H9 (cell line): Measurements from ENCODE around the gene MAP3K5. TPM values are rescaled to one million over a fixed set of nuclear protein-coding genes. Genes with fewer than 3 reads are reported as not detected.

Experiments
- DNase-seq: peaks from one replicate; pipeline ENCODE4 v3.0.0-alpha.2; 2017
- H2AFZ ChIP-seq: one replicate; pipeline ENCODE4 v1.6.1; 2013; ENCODE audit warnings: mild to moderate bottlenecking, low read length, control low read depth, moderate library complexity
- H2AK5ac ChIP-seq: 2 replicates; pipeline ENCODE4 v1.6.1; 2013; ENCODE audit warnings: low read length, control low read depth, mixed read lengths; ENCODE audit not compliant: insufficient read length
- H2BK120ac ChIP-seq: one replicate; pipeline ENCODE4 v1.6.1; 2013; ENCODE audit warnings: low read depth, mild to moderate bottlenecking, low read length, control low read depth, inconsistent platforms; ENCODE audit not compliant: poor library complexity, severe bottlenecking
- H2BK12ac ChIP-seq: 2 replicates; pipeline ENCODE4 v1.6.1; 2013; ENCODE audit warnings: low read length, control low read depth, mixed read lengths, low read depth; ENCODE audit not compliant: insufficient read length
- H2BK15ac ChIP-seq: 2 replicates; pipeline ENCODE4 v1.6.1; 2013; ENCODE audit warnings: low read depth, low read length, control low read depth
- H2BK20ac ChIP-seq: one replicate; pipeline ENCODE4 v1.6.1; 2013; ENCODE audit warnings: low read depth, mild to moderate bottlenecking, low read length, control low read depth, inconsistent platforms; ENCODE audit not compliant: poor library complexity, severe bottlenecking
- H2BK5ac ChIP-seq: 2 replicates; pipeline ENCODE4 v1.6.1; 2013; ENCODE audit warnings: low read length, control low read depth, mixed read lengths; ENCODE audit not compliant: insufficient read length
- H3K14ac ChIP-seq: 2 replicates; pipeline ENCODE4 v1.6.1; 2013; ENCODE audit warnings: low read length, control low read depth; ENCODE audit not compliant: insufficient read depth
- H3K18ac ChIP-seq: 2 replicates; pipeline ENCODE4 v1.6.1; 2013; ENCODE audit warnings: low read depth, mild to moderate bottlenecking, mixed read lengths, low read length, control low read depth; ENCODE audit not compliant: insufficient read length
- H3K23ac ChIP-seq: 2 replicates; pipeline ENCODE4 v1.6.1; 2013; ENCODE audit warnings: low read length, control low read depth, mixed read lengths, low read depth; ENCODE audit not compliant: insufficient read length
- H3K23me2 ChIP-seq: 2 replicates; pipeline ENCODE4 v1.6.1; 2013; ENCODE audit warnings: low read depth, mild to moderate bottlenecking, mixed read lengths, low read length, control low read depth; ENCODE audit not compliant: insufficient read length, poor library complexity, severe bottlenecking
- H3K27ac ChIP-seq: 2 replicates; pipeline ENCODE4 v1.5.1; 2013; ENCODE audit warnings: low read length, control low read depth, mixed read lengths, low read depth; ENCODE audit not compliant: insufficient read length
- H3K27me3 ChIP-seq: 2 replicates; pipeline ENCODE4 v1.6.1; 2013; ENCODE audit warnings: low read length, control low read depth, inconsistent platforms; ENCODE audit not compliant: insufficient read depth
- H3K4ac ChIP-seq: 2 replicates; pipeline ENCODE4 v1.6.1; 2013; ENCODE audit warnings: low read depth, mild to moderate bottlenecking, control low read depth, inconsistent platforms, low read length, moderate library complexity
- H3K4me1 ChIP-seq: 2 replicates; pipeline ENCODE4 v1.6.1; 2013; ENCODE audit warnings: low read length, control low read depth, inconsistent platforms; ENCODE audit not compliant: insufficient read depth
- H3K4me2 ChIP-seq: 2 replicates; pipeline ENCODE4 v1.6.1; 2013; ENCODE audit warnings: low read length, control low read depth, mixed read lengths; ENCODE audit not compliant: insufficient read length, insufficient read depth
- H3K56ac ChIP-seq: 2 replicates; pipeline ENCODE4 v1.6.1; 2013; ENCODE audit warnings: low read depth, mild to moderate bottlenecking, mixed read lengths, low read length, control low read depth; ENCODE audit not compliant: insufficient read length
- H3K79me1 ChIP-seq: 2 replicates; pipeline ENCODE4 v1.6.1; 2013; ENCODE audit warnings: low read depth, mild to moderate bottlenecking, moderate library complexity, low read length, control low read depth, inconsistent platforms; ENCODE audit not compliant: insufficient read depth, poor library complexity, severe bottlenecking
- H3K79me2 ChIP-seq: 2 replicates; pipeline ENCODE4 v1.6.1; 2013; ENCODE audit warnings: low read length, control low read depth, inconsistent platforms; ENCODE audit not compliant: insufficient read depth
- H3K9ac ChIP-seq: 2 replicates; pipeline ENCODE4 v1.6.1; 2013; ENCODE audit warnings: low read length, control low read depth, mixed read lengths; ENCODE audit not compliant: insufficient read length; ENCODE audit errors: extremely low read depth
- H3K9me3 ChIP-seq: one replicate; pipeline ENCODE4 v1.6.1; 2013; ENCODE audit warnings: low read depth, low read length, inconsistent platforms; ENCODE audit not compliant: control insufficient read depth
- H3T11ph ChIP-seq: one replicate; pipeline ENCODE4 v1.6.1; 2013; ENCODE audit warnings: mild to moderate bottlenecking, low read length, control low read depth, inconsistent platforms
- H4K20me1 ChIP-seq: one replicate; pipeline ENCODE4 v1.6.1; 2013; ENCODE audit not compliant: control insufficient read depth, insufficient read length, insufficient read depth
- H4K5ac ChIP-seq: 2 replicates; pipeline ENCODE4 v1.6.1; 2013; ENCODE audit warnings: low read depth, mild to moderate bottlenecking, mixed read lengths, low read length, control low read depth; ENCODE audit not compliant: insufficient read length
- H4K8ac ChIP-seq: replicated peaks from 2 replicates; pipeline ENCODE4 v1.6.1; 2013; ENCODE audit warnings: low read length, control low read depth, mixed read lengths, low read depth; ENCODE audit not compliant: insufficient read length
- H4K91ac ChIP-seq: 2 replicates; pipeline ENCODE4 v1.6.1; 2013; ENCODE audit warnings: low read depth, mild to moderate bottlenecking, moderate library complexity, mixed read lengths, low read length, control low read depth; ENCODE audit not compliant: insufficient read length
- H3K27ac Mint-ChIP-seq, 3 experiments: 2 replicates in 2 of 3; 3 replicates in 1 of 3; pipeline ENCODE4 v1.8.0; 2020 to 2021; ENCODE audit warnings: mixed read lengths in 3 of 3, mild to moderate bottlenecking in 1 of 3, moderate library complexity in 1 of 3
- H3K27me3 Mint-ChIP-seq: 2 replicates; pipeline ENCODE4 v1.8.0; 2021; ENCODE audit warnings: low read depth, mild to moderate bottlenecking, moderate library complexity, mixed read lengths
- H3K36me3 Mint-ChIP-seq, 3 experiments: 2 replicates in 2 of 3; 3 replicates in 1 of 3; pipeline ENCODE4 v1.8.0; 2020 to 2021; ENCODE audit warnings: low read depth in 3 of 3, mixed read lengths in 3 of 3; ENCODE audit not compliant: insufficient read depth in 1 of 3
- H3K4me1 Mint-ChIP-seq, 2 experiments: 2 replicates each; pipeline ENCODE4 v1.8.0; 2020; ENCODE audit warnings: mixed read lengths in 2 of 2
- H3K4me3 Mint-ChIP-seq, 2 experiments: 2 replicates in 1 of 2; 3 replicates in 1 of 2; pipeline ENCODE4 v1.8.0; 2020 to 2021; ENCODE audit warnings: mild to moderate bottlenecking in 2 of 2, mixed read lengths in 2 of 2, moderate library complexity in 1 of 2
- H3K9me3 Mint-ChIP-seq, 2 experiments: 2 replicates in 1 of 2; 3 replicates in 1 of 2; pipeline ENCODE4 v1.8.0; 2020; ENCODE audit warnings: mild to moderate bottlenecking in 2 of 2, mixed read lengths in 2 of 2, moderate library complexity in 1 of 2
- CTCF ChIP-seq: fragments of 200-600 bp; sonication (generic); conservative IDR thresholded peaks from 3 replicates; pipeline ENCODE4 v1.8.0; 2021; ENCODE audit warnings: antibody characterized with exemption, mild to moderate bottlenecking
- WGBS: extraction: QIAGEN DNeasy Blood & Tissue Kit; methylation state at CpG from one replicate; pipeline ENCODE4 v1.1.7; 2013; ENCODE audit warnings: missing lambda C conversion rate, low lambda C conversion rate, mixed read lengths; ENCODE audit not compliant: insufficient read length; ENCODE audit errors: extremely low coverage; 5-methylcytosine and 5-hydroxymethylcytosine counted together
- total RNA-seq: library from RNA; stranded (reverse); gene quantifications from 2 replicates; pipeline ENCODE4 v1.2.1, GENCODE V29; 2021

The MAP3K5 gene
- total RNA-seq, 1 experiment from 2014 or later, result 1.6 TPM

GRCh38 chr6:136647363-136647852, 144.9 kb downstream of the MAP3K5 start:
- no peak overlapping the region for H2BK20ac ChIP-seq
- no peak overlapping the region for H4K5ac ChIP-seq

More at GRCh38 chr6:136647363-136647852, 144.9 kb downstream of the MAP3K5 start:
- no peak overlapping the region for H3K56ac ChIP-seq
- H2BK15ac ChIP-seq, result no peak overlapping the region
- no peak overlapping the region for H2BK12ac ChIP-seq
- H3K9me3 ChIP-seq, result no peaks in the 10 kb centered on the region
- H2AFZ ChIP-seq, result no peak overlapping the region
- no peak overlapping the region for H2BK120ac ChIP-seq
- H3K27ac Mint-ChIP-seq, result no peak overlapping the region
- no peaks in the 10 kb centered on the region for H3K27me3 ChIP-seq
- H3K27ac ChIP-seq, result no peak overlapping the region
- H3K9me3 Mint-ChIP-seq, result no peaks in the 10 kb centered on the region
- H3K4ac ChIP-seq, result no peak overlapping the region
- WGBS, result no CpG with 5 or more reads among the region's 9 CpGs
- no peak overlapping the region for H4K91ac ChIP-seq
- DNase-seq, result no peak
- no peaks in the 10 kb centered on the region for H3K79me2 ChIP-seq
- H4K20me1 ChIP-seq, result no peaks in the 10 kb centered on the region
- no peak overlapping the region for H3T11ph ChIP-seq
- H3K36me3 Mint-ChIP-seq, result no peaks in the 10 kb centered on the region
- no peak overlapping the region for H2AK5ac ChIP-seq
- H2BK5ac ChIP-seq, result no peak overlapping the region
- H3K18ac ChIP-seq, result no peak overlapping the region
- H3K4me1 ChIP-seq, result peaks cover 2% of the 10 kb centered on the region; the same call in 1 of the 2 replicates
- H3K4me3 Mint-ChIP-seq, result no peak overlapping the region
- no peak overlapping the region for H3K23ac ChIP-seq
- H3K4me2 ChIP-seq, result no peak overlapping the region
- H3K14ac ChIP-seq, result no peak overlapping the region
- no peak for TF ChIP-seq CTCF
- H4K8ac ChIP-seq, result no peak overlapping the region
- H3K27me3 Mint-ChIP-seq, result no peaks in the 10 kb centered on the region
- H3K79me1 ChIP-seq, result no peaks in the 10 kb centered on the region
- no peaks in the 10 kb centered on the region; a peak in 1 of 4 replicates for H3K4me1 Mint-ChIP-seq
- no peak overlapping the region for H3K9ac ChIP-seq
- H3K23me2 ChIP-seq, result no peaks in the 10 kb centered on the region
